ENCODE results near the gene GDF7.

The GDF7 gene

GRCh38 chr2:20689428-20690264 is 22.7 kb downstream of the GDF7 start:
- Histone ChIP-seq H3K27ac (ENCODE audit: low read length) (no peak overlapping the region), H3K9me3 (ENCODE audit: insufficient read depth, low read length) (0 out of 2 replicates have a peak, but pooled peaks cover 3% of the 10 kb centered on the region), H3K36me3 (replicated peaks; ENCODE audit: low read depth, low read length) (peaks cover 26% of the 10 kb centered on the region), H4K20me1 (ENCODE audit: insufficient read depth, low read length) (no peaks in the 10 kb centered on the region), H3K4me1 (ENCODE audit: low read length) (peaks cover 7% of the 10 kb centered on the region), H2AFZ (ENCODE audit: low read depth, low read length) (no peak overlapping the region), H3K4me3 (ENCODE audit: low read length) (no peak overlapping the region), H3K27me3 (ENCODE audit: low read depth, low read length) (no peaks in the 10 kb centered on the region), H3K4me2 (ENCODE audit: low read length) (no peak overlapping the region), H3K9ac (ENCODE audit: low read length) (no peak overlapping the region), H3K79me2 (ENCODE audit: low read length) (no peaks in the 10 kb centered on the region)
- TF ChIP-seq, protein P1, sequence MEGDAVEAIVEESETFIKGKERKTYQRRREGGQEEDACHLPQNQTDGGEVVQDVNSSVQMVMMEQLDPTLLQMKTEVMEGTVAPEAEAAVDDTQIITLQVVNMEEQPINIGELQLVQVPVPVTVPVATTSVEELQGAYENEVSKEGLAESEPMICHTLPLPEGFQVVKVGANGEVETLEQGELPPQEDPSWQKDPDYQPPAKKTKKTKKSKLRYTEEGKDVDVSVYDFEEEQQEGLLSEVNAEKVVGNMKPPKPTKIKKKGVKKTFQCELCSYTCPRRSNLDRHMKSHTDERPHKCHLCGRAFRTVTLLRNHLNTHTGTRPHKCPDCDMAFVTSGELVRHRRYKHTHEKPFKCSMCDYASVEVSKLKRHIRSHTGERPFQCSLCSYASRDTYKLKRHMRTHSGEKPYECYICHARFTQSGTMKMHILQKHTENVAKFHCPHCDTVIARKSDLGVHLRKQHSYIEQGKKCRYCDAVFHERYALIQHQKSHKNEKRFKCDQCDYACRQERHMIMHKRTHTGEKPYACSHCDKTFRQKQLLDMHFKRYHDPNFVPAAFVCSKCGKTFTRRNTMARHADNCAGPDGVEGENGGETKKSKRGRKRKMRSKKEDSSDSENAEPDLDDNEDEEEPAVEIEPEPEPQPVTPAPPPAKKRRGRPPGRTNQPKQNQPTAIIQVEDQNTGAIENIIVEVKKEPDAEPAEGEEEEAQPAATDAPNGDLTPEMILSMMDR (IDR thresholded peaks at IDR 0.05; ENCODE audit: low read depth, low read length), result no peak
- TF ChIP-seq EZH2phosphoT487 (IDR thresholded peaks at IDR 0.05; ENCODE audit: low read depth), result no peak

DNA sequence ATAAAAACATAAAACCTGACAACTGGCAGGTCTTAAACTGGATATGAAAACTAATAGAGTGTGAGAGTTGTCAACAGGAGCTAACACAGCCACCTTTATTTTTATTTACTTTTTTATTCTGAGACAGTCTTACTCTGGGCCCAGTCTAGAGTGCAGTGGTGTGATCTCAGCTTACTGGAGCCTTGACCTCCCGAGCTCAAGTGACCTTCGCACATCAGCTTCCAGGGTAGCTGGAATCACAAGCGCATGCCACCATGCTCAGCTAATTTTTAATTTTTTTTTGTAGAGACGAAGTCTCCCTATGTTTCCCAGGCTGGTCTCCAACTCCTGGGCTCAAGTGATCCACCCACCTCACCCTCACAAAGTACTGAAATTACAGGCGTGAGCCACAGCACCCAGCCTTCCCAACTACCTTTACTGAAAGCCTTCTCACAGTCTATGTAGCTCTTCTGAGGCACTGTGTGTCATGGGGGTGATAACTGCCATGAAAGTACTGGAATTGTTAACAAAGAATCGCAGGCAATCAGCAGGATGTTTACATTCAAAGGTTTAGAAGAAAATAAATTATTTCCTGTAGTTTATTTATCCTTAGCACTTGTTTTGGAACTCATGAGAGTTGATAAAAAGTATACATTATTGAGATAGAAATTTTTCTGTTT is 24.3 kb downstream of the GDF7 start:
- Histone ChIP-seq H3K4me2 (ENCODE audit: low read length) (no peak overlapping the region), H3K36me3 (replicated peaks; ENCODE audit: low read depth, low read length) (peaks cover 24% of the 10 kb centered on the region), H3K27ac (ENCODE audit: low read length) (no peak overlapping the region), H3K4me3 (ENCODE audit: low read length) (no peak overlapping the region), H3K9ac (ENCODE audit: low read length) (no peak overlapping the region), H4K20me1 (ENCODE audit: insufficient read depth, low read length) (no peaks in the 10 kb centered on the region), H3K79me2 (ENCODE audit: low read length) (no peaks in the 10 kb centered on the region), H2AFZ (ENCODE audit: low read depth, low read length) (no peak overlapping the region), H3K4me1 (ENCODE audit: low read length) (peaks cover 22% of the 10 kb centered on the region), H3K9me3 (ENCODE audit: insufficient read depth, low read length) (0 out of 2 replicates have a peak, but pooled peaks cover 3% of the 10 kb centered on the region), H3K27me3 (ENCODE audit: low read depth, low read length) (no peaks in the 10 kb centered on the region)
- TF ChIP-seq, protein P1 (IDR thresholded peaks at IDR 0.05; ENCODE audit: low read depth, low read length), result no peak
- TF ChIP-seq EZH2phosphoT487 (IDR thresholded peaks at IDR 0.05; ENCODE audit: low read depth), result no peak

GRCh38 chr2:20692081-20692480 is 25.1 kb downstream of the GDF7 start:
- H2AFZ ChIP-seq (ENCODE audit: low read depth, low read length), result no peak overlapping the region
- no peak overlapping the region for H3K4me3 ChIP-seq (ENCODE audit: low read length)
- no peak overlapping the region for H3K4me2 ChIP-seq (ENCODE audit: low read length)
- 0 out of 2 replicates have a peak, but pooled peaks cover 3% of the 10 kb centered on the region for H3K9me3 ChIP-seq (ENCODE audit: insufficient read depth, low read length)
- H3K79me2 ChIP-seq (ENCODE audit: low read length), result no peaks in the 10 kb centered on the region
- H3K4me1 ChIP-seq (ENCODE audit: low read length), result peaks cover 23% of the 10 kb centered on the region
- no peaks in the 10 kb centered on the region for H3K27me3 ChIP-seq (ENCODE audit: low read depth, low read length)
- no peak for TF ChIP-seq EZH2phosphoT487 (IDR thresholded peaks at IDR 0.05; ENCODE audit: low read depth)
- TF ChIP-seq, protein P1 (IDR thresholded peaks at IDR 0.05; ENCODE audit: low read depth, low read length), result no peak
- H3K9ac ChIP-seq (ENCODE audit: low read length), result no peak overlapping the region
- no peak overlapping the region for H3K27ac ChIP-seq (ENCODE audit: low read length)
- H3K36me3 ChIP-seq (replicated peaks; ENCODE audit: low read depth, low read length), result peaks cover 16% of the 10 kb centered on the region
- no peaks in the 10 kb centered on the region for H4K20me1 ChIP-seq (ENCODE audit: insufficient read depth, low read length)

DNA sequence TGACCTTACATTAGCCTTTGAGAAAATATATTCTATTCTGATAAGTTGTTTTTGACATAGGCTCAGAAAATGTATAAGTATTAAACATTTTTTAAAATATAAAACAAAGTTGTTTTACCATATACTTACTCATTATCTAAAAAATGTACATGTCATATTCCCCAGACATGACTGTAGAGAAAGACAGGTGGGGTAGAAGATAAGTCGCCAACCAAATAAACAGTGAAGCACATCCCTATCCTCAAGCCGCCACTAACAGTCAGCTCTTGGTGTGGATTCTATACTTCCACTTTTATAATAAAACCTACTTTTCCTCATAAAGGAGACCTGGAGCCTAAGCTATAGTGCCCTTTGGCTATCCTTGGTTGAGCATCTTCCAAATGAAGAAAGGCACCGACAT is 26.4 kb downstream of the GDF7 start:
- peaks cover 19% of the 10 kb centered on the region for H3K36me3 ChIP-seq (replicated peaks; ENCODE audit: low read depth, low read length)
- no peak overlapping the region for H3K4me3 ChIP-seq (ENCODE audit: low read length)
- TF ChIP-seq, protein P1 (IDR thresholded peaks at IDR 0.05; ENCODE audit: low read depth, low read length), result no peak
- no peak overlapping the region for H2AFZ ChIP-seq (ENCODE audit: low read depth, low read length)
- no peak overlapping the region for H3K27ac ChIP-seq (ENCODE audit: low read length)
- peaks cover 23% of the 10 kb centered on the region for H3K4me1 ChIP-seq (ENCODE audit: low read length)
- H4K20me1 ChIP-seq (ENCODE audit: insufficient read depth, low read length), result no peaks in the 10 kb centered on the region
- H3K79me2 ChIP-seq (ENCODE audit: low read length), result no peaks in the 10 kb centered on the region
- no peak overlapping the region for H3K4me2 ChIP-seq (ENCODE audit: low read length)
- H3K9ac ChIP-seq (ENCODE audit: low read length), result no peak overlapping the region
- no peaks in the 10 kb centered on the region for H3K27me3 ChIP-seq (ENCODE audit: low read depth, low read length)
- 0 out of 2 replicates have a peak, but pooled peaks cover 3% of the 10 kb centered on the region for H3K9me3 ChIP-seq (ENCODE audit: insufficient read depth, low read length)
